Transverse colon (tissue), 4 donors: ENCODE measurements around the gene NFIA.

ENCODE experiments used
- CTCF ChIP-seq, 5 experiments: fragments of 200-600 bp in 3 of 5; fragments of 450-650 bp in 2 of 5; sonication (generic) in 3 of 5; IDR thresholded peaks; 1 replicate in 2 of 5; 2 replicates in 3 of 5; pipeline ENCODE4 v1.5.1; 2016 to 2017; ENCODE audit warnings: antibody characterized with exemption in 5 of 5, inconsistent platforms in 3 of 5, mild to moderate bottlenecking in 2 of 5, moderate library complexity in 1 of 5
- EP300 ChIP-seq: sonication (generic); formaldehyde crosslinking; IDR thresholded peaks from one replicate; pipeline ENCODE4 v1.6.1; 2017; ENCODE audit warnings: antibody characterized with exemption, low read depth
- POLR2A ChIP-seq: fragments of 450-650 bp; IDR thresholded peaks from one replicate; pipeline ENCODE4 v1.6.1; 2016; ENCODE audit warnings: antibody characterized with exemption, mild to moderate bottlenecking, moderate library complexity
- POLR2AphosphoS5 ChIP-seq, 3 donors: sonication (generic); formaldehyde crosslinking; IDR thresholded peaks; one replicate each; pipeline ENCODE4 v1.6.1; 2016; ENCODE audit warnings: antibody characterized with exemption in 3 of 3

DNA sequence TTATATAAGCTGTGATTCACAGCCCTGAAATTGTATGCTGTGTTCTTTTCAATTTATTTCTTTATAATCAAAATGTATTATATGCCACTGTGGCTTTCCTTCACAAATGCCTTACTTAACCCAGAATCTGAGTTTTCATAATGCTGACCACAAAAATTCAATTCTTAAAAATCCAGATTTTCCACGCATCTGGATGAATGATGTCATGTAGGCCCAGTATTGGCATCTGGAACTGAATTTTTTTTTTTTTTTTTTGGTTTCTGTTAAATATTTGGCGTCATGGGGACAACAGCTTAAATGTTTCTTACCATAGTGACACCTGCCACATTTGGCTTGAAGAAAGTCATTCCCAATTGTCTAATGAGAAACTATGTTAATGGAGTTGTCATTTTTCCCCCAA lies 345.8 kb downstream of the NFIA start:
- TF ChIP-seq CTCF (IDR thresholded peaks at IDR 0.05) (no peak), POLR2AphosphoS5 (IDR thresholded peaks at IDR 0.05) (no peak), POLR2A (no peak), EP300 (no peak)
